Panc1 (cell line): Measurements from ENCODE around the gene GPC6. TPM values are rescaled to one million over a fixed set of nuclear protein-coding genes. Genes with fewer than 3 reads are reported as not detected.

Experiments
- ATAC-seq: fragments of 200-7000 bp; cut with Tn5 transposase; 2 replicates; pipeline ENCODE4 v1.9.1; 2020; ENCODE audit warnings: mild to moderate bottlenecking, moderate library complexity
- BruUV-seq: library from RNA; stranded (reverse); fragments of 400-500 nt; replicated peaks from 2 replicates; lab custom pipeline; 2021; lab: Mats Ljungman, UMichigan
- CTCF ChIA-PET: fragments of 300-600 bp; sonication (Branson Sonifier 250); formaldehyde crosslinking; loops from one replicate; lab custom pipeline; 2022; ENCODE audit warnings: antibody characterized with exemption; lab: Charles Lee
- POLR2A ChIA-PET: fragments of 300-600 bp; sonication (Branson Sonifier 250); formaldehyde crosslinking; loops from one replicate; lab custom pipeline; 2022; ENCODE audit warnings: antibody characterized with exemption; lab: Charles Lee
- DNase-seq: peaks from one replicate; pipeline ENCODE4 v3.0.0-alpha.2; 2010; ENCODE audit warnings: low read depth, low spot score
- H3K27ac ChIP-seq: 2 replicates; pipeline ENCODE4 v1.5.1; 2011; ENCODE audit warnings: mild to moderate bottlenecking, low read length, inconsistent platforms
- H3K27me3 ChIP-seq: fragments of 200-500 bp; sonication (Bioruptor generic); 2 replicates; pipeline ENCODE4 v1.6.0; 2014; ENCODE audit warnings: low read length, inconsistent platforms; ENCODE audit not compliant: control insufficient read depth, insufficient read depth
- H3K36me3 ChIP-seq: fragments of 200-500 bp; sonication (Bioruptor generic); 2 replicates; pipeline ENCODE4 v1.5.1; 2014; ENCODE audit warnings: inconsistent platforms, mild to moderate bottlenecking, low read length, moderate library complexity; ENCODE audit not compliant: control insufficient read depth, insufficient read depth
- H3K4me1 ChIP-seq: 2 replicates; pipeline ENCODE4 v1.5.1; 2011; ENCODE audit warnings: inconsistent platforms, mild to moderate bottlenecking, low read length, moderate library complexity; ENCODE audit not compliant: control insufficient read depth, insufficient read depth
- H3K4me3 ChIP-seq, 2 experiments: 2 replicates each; pipeline ENCODE4 v1.5.1; 2011 to 2012; ENCODE audit warnings: low read depth in 2 of 2, low read length in 2 of 2, mild to moderate bottlenecking in 2 of 2, inconsistent platforms in 1 of 2, moderate library complexity in 1 of 2
- H3K9me3 ChIP-seq: fragments of 200-500 bp; sonication (Bioruptor generic); 2 replicates; pipeline ENCODE4 v1.5.1; 2014; ENCODE audit warnings: low read depth, mild to moderate bottlenecking, inconsistent platforms, low read length, moderate library complexity; ENCODE audit not compliant: control insufficient read depth, insufficient read depth
- POLR2AphosphoS5 ChIP-seq: IDR thresholded peaks from 2 replicates; pipeline ENCODE4 v1.6.1; 2012; ENCODE audit warnings: mild to moderate bottlenecking, low read depth, low read length, moderate library complexity
- SIN3A ChIP-seq: IDR thresholded peaks from 2 replicates; pipeline ENCODE4 v1.6.1; 2012; ENCODE audit warnings: low read depth, mild to moderate bottlenecking, low read length, moderate library complexity, borderline replicate concordance; ENCODE audit not compliant: insufficient read depth
- TCF7L2 ChIP-seq: IDR thresholded peaks from 2 replicates; pipeline ENCODE4 v1.6.1; 2011; ENCODE audit warnings: mild to moderate bottlenecking, low read depth, low read length, inconsistent platforms
- in situ Hi-C: cut with HindIII; loops from 2 replicates; pipeline ENCODE4 v1.10.0; 2016; ENCODE audit warnings: low sequenced_read_pairs, low pct_unique_long_range_greater_than_20kb
- intact Hi-C: fragments of 100-400 bp; cut with micrococcal nuclease; formaldehyde crosslinking; loops from one replicate; pipeline ENCODE4 v1.10.0; 2022; ENCODE audit not compliant: unreplicated experiment
- total RNA-seq: library from RNA; stranded (reverse); gene quantifications from one replicate; pipeline ENCODE4 v1.2.1, GENCODE V29; 2021; ENCODE audit not compliant: unreplicated experiment
- TF ChIP-seq, protein P1 (sequence below), 2 experiments: IDR thresholded peaks; 2 replicates each; pipeline ENCODE4 v1.6.1; 2011 to 2012; ENCODE audit warnings: low read depth in 2 of 2, control low read depth in 1 of 2, low read length in 1 of 2, mild to moderate bottlenecking in 1 of 2, moderate library complexity in 1 of 2; ENCODE audit not compliant: insufficient read depth in 1 of 2
- TF ChIP-seq, protein P2 (sequence below): fragments of 450-650 bp; IDR thresholded peaks from 2 replicates; pipeline ENCODE4 v1.5.1; 2017; ENCODE audit warnings: mild to moderate bottlenecking

GPC6 gene
- total RNA-seq, 1 experiment from 2014 or later, result 4.8 TPM

DNA sequence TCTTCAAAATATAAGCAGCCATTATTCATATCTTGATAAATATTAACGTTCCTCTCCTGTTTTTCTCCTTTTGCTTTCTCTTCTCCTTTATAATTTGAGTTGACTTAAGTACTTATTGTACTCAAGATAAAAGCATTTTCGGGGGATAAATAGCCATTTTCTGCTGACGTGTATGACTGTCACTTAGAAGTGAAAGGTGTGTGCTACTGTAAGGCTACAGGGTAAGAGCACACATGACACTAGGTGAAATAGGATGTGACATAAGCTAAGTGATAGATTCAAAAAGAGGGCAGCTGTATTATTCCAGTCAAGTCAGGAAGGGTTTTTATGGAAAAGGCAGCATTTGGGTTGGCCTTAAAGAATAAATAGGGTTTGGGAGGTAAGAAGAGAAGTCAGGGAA lies 128.5 kb downstream of the GPC6 start:
- Histone ChIP-seq H3K27ac (no peak overlapping the region), H3K4me3 (no peak overlapping the region), H3K9me3 (no peaks in the 10 kb centered on the region), H3K27me3 (no peaks in the 10 kb centered on the region), H3K4me1 (no peaks in the 10 kb centered on the region), H3K36me3 (no peaks in the 10 kb centered on the region)
- in situ Hi-C loops, result no loop called here
- ChIA-PET CTCF (no interaction called here), POLR2A (no interaction called here)
- ATAC-seq (no peak), DNase-seq (no peak)
- no TSS peak for BruUV-seq
- intact Hi-C loops, result no loop called here
- TF ChIP-seq, protein P1, sequence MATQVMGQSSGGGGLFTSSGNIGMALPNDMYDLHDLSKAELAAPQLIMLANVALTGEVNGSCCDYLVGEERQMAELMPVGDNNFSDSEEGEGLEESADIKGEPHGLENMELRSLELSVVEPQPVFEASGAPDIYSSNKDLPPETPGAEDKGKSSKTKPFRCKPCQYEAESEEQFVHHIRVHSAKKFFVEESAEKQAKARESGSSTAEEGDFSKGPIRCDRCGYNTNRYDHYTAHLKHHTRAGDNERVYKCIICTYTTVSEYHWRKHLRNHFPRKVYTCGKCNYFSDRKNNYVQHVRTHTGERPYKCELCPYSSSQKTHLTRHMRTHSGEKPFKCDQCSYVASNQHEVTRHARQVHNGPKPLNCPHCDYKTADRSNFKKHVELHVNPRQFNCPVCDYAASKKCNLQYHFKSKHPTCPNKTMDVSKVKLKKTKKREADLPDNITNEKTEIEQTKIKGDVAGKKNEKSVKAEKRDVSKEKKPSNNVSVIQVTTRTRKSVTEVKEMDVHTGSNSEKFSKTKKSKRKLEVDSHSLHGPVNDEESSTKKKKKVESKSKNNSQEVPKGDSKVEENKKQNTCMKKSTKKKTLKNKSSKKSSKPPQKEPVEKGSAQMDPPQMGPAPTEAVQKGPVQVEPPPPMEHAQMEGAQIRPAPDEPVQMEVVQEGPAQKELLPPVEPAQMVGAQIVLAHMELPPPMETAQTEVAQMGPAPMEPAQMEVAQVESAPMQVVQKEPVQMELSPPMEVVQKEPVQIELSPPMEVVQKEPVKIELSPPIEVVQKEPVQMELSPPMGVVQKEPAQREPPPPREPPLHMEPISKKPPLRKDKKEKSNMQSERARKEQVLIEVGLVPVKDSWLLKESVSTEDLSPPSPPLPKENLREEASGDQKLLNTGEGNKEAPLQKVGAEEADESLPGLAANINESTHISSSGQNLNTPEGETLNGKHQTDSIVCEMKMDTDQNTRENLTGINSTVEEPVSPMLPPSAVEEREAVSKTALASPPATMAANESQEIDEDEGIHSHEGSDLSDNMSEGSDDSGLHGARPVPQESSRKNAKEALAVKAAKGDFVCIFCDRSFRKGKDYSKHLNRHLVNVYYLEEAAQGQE (IDR thresholded peaks at IDR 0.05; ENCODE audit: insufficient read depth in 1 of 2, low read depth in 2 of 2, low read length in 1 of 2), result no peak
- TF ChIP-seq SIN3A, result no peak
- no peak for TF ChIP-seq TCF7L2

DNA sequence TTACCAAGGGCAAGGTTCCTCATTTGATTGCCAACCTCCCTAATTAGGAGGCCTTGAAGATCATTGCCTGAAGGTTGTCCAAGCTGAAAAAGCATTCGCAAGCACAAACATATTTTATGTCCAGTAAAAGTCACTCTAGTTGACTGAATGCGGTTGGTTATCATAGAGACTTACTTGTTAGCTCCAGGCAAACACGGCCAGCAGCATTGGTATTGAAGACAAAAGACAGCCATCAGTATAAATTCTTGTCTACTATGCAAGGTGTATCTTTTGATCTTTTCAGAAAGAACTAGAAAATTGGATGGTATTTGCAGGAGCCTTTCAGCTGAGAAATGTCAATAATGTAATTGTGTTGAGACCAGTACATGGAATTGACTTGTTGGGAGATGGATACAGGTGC lies 129.9 kb downstream of the GPC6 start:
- BruUV-seq, result no TSS peak
- DNase-seq (no peak), ATAC-seq (no peak)
- ChIA-PET CTCF (no interaction called here), POLR2A (no interaction called here)
- in situ Hi-C loops (no loop called here), intact Hi-C loops (no loop called here)
- H3K27ac ChIP-seq, result no peak overlapping the region
- H3K36me3 ChIP-seq, result no peaks in the 10 kb centered on the region
- H3K9me3 ChIP-seq, result no peaks in the 10 kb centered on the region
- H3K4me1 ChIP-seq, result no peaks in the 10 kb centered on the region
- TF ChIP-seq, protein P1 (IDR thresholded peaks at IDR 0.05; ENCODE audit: insufficient read depth in 1 of 2, low read depth in 2 of 2, low read length in 1 of 2), result no peak
- TF ChIP-seq POLR2AphosphoS5 (no peak), SIN3A (no peak), TCF7L2 (no peak)
- TF ChIP-seq, protein P2, sequence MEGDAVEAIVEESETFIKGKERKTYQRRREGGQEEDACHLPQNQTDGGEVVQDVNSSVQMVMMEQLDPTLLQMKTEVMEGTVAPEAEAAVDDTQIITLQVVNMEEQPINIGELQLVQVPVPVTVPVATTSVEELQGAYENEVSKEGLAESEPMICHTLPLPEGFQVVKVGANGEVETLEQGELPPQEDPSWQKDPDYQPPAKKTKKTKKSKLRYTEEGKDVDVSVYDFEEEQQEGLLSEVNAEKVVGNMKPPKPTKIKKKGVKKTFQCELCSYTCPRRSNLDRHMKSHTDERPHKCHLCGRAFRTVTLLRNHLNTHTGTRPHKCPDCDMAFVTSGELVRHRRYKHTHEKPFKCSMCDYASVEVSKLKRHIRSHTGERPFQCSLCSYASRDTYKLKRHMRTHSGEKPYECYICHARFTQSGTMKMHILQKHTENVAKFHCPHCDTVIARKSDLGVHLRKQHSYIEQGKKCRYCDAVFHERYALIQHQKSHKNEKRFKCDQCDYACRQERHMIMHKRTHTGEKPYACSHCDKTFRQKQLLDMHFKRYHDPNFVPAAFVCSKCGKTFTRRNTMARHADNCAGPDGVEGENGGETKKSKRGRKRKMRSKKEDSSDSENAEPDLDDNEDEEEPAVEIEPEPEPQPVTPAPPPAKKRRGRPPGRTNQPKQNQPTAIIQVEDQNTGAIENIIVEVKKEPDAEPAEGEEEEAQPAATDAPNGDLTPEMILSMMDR, result no peak
- H3K27me3 ChIP-seq, result no peaks in the 10 kb centered on the region
- no peak overlapping the region for H3K4me3 ChIP-seq
